NCI-H2171 (cell line): Measurements from ENCODE around the gene ACADL.

Experiments used
- DNase-seq: peaks from one replicate; lab custom pipeline; 2025; lab: John Stamatoyannopoulos, UW

Gene ACADL

DNA sequence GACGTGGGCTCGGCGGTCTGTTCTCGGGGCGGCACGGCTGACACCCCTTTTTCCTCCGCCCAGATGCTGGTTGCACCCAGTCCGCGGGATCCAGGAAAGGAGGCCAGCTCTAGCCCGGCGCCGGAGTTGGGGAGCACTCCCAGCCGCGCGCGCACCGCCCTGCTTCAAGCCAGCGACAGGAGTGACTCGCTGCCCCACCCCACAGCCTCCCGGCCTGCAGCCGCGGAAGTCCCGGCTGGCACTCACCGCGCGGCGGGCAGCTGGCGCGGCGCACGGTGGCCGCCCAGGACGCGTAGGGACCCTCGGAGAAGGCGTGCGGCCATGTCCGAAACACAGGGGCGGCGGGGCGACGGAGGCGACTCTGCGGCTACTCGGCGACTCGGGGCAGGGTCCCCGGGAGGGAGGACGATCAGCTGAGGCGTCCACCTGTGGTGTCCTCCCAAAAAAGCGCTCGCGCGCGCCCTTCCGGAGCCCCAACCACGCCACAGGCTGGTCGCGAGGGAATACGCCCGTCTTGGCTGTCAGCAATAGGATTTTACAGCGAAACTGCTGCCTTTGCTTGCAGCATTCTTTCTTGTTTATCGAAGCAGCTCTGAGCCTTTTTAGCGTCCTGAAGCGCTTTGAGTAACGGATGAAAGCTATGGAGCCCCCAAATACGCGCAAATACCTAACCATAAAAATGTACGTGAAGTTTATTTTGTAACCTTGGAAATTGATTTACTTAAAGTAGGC, at the start of gene ACADL:
Gene ACADL (minus strand): TSS at position 507 of the 732 bp plus-strand sequence. CDS start 184 bp downstream, at position 323.
- DNase-seq = peak; percentile 18

DNA sequence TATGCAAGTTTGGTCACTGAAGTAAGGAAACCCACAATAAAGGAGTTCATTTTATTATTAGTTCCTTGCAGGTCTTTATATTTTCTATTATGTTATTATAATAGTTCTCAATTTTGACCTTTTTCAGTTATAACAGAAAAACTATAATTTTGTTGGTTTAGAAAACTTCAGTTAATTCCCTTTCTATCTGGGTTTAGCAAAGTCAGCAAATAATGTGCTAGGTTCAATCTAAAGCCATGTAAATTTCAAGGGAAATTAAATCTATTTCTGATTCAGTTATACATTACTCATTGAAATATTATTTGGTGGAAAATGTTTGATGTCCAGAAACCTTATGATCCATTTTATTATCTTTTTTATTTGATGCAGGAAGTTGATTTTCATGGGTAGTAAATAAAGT, 46.1 kb upstream of the ACADL start:
- DNase-seq = no peak

DNA sequence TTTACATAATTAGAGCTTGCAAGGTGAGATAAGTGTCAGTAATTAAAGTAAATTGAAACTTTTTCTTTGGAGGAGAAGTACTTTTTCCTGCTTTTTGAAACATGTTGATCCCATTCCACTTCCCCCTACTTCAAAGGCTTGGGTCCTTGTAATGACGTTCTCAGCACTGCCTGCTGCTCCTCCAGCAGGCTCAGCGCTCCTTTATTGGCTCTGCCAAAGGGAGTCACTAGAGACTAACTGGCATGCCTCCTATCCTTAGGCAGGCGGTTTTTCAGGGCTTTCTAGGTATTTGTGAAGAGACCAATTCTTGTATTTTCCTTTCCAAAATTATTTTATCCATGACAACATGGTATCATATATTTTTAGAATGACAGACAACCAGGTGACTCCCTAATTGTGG, 43.9 kb upstream of the ACADL start:
- DNase-seq = no peak

DNA sequence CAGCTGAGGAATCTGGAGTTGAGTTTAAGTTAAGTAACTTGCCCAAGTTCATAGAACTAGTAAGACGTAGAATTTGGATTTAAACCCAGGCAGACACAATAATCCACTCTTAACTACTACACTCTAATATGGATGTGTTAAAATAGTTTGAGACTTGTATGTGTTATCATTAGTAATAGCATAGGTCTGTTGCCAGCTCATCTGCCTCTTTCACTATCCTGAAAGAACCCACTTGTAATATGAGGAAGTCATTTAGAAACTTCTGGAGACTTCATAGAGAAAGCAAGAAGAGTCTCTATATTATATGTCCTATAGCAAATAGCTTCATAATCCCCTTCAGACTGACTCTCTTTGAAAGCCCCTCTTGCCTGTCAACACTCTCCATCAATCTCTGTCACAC, 43.0 kb upstream of the ACADL start:
- no peak for DNase-seq

DNA sequence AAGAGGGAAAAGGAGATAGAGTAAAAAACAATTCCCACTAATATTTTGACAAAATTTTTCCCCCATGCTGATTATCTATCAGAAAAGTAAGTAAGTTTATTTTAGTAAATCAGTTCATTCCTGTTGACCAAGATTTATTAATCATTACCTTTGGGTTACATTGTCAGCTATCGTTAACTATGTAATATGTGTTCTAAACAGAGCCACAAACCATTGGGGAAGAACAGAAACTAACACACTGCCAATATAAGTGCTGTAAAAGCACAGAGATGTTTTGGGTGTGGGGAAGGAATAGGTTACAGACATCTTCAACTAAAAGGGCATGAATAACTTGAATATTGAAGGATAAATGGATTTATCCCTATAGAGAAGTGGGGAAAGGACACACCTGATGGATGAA, 42.5 kb upstream of the ACADL start:
- DNase-seq = no peak

DNA sequence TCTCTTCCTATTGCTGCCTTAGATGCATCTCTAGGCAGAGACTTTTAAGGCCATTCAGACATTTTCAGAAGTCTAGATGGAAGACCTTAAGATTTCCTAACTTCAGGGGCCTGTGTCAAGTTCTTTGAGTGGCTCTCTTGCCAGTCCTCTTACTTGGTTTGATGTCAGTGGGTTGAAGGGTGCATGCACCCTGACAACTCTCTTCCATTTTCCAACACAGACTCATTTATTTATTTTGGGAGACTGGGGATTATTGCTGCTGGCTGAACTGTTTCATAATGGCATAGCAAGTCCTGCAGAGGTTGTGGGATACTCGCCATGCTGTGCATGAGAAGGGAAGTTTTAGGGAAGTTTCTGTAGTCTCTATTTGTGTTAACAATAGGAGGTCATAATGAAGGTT, 39.0 kb upstream of the ACADL start:
- DNase-seq = no peak

DNA sequence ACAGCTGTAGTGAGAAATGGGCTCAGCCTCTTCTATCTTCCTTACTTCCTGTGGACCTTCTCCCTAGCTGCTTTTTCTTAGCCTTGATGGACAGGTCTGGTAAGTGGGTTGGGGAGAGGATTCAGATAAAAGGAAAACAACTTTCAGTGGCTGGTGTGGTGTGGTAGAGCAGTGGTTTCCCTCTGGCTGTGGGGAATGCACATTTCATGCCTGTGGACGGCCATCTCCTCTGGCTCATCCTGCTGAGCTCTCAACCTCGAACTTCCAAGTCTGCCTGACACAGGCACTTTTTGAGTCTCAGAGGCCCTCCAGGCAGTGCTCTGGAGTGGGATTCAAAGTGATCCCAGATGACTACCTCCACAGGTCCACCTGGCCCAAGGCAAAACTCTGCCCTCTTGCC, 38.6 kb upstream of the ACADL start:
- DNase-seq = no peak

DNA sequence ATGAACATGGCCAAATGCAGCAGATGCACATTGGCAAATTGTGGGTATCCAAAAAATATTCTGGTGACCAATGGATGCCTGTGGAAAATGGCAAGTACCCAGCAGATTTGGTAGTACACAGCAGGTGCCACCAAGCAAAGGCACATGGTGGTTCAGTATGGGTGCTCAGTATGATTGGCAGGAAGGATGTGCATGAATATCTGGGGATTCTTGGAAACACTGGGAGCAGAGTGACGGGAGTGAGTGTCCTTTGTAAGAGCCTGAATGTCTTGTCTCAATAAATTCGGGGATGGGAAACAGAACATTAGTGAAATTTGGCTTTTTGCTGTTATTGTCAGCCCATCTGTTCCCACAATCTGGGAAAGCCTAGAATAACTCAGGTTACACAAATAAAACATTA, 36.8 kb upstream of the ACADL start:
- DNase-seq = no peak

DNA sequence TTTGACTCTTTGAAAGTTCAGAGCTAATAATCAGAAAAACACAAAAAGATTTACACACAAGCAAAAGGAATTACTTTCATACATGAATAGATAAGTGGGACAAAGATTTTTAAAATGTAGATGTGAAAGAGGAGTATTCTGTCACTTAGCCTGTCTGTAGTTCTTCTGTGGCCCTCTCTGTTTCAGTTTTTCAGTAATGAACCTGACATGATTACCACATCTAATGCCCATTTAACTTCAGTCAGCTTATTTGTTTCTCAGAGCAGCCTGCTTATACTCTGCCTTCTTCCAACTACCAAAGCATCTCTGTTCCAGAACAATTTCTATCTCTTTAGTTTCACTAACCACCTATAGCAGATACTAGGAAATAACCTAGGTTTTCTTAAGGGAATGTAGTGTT, 34.4 kb upstream of the ACADL start:
- DNase-seq = no peak

DNA sequence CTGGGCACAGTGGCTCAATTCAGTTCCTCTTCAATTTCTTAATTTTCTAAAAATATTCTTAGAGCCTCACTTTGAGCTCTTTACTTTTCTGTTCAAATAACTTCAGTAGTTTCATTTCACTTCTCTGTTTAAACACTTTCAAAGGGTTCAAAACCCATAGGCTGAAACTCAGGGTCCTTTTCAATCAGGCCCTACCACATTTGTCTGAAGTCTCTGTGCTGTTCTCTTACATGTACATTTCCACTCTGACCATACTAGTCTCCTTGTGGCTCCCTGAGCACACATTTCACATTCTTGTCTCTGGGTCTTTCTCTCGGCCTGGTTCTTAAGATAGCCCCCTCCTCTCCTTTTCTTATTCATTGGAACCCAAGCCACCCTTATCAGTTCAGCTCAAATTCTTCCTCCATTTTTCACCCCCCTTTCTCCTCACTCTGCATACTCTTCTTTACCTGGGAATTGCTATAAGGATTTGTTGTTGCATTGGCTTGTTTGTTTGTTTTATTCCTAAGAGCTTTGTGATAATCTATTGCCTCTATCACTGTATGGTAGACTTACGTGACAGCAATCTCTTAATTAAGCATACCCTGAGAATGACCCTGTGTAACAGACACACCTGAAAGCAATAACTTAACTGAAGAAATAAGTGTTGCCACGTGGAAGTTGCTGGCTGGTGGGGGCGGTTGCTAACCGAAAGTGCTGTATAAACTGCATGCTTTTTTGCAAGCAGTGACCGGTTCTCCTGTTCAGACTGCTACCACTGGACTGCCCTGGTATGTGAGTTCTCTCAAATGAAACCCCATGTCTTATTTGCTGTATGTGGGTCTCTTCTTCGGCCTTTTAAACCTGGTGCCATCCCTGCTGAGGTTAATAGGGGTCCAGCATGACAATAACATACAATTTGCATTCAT, 27.7 kb upstream of the ACADL start:
- no peak for DNase-seq

DNA sequence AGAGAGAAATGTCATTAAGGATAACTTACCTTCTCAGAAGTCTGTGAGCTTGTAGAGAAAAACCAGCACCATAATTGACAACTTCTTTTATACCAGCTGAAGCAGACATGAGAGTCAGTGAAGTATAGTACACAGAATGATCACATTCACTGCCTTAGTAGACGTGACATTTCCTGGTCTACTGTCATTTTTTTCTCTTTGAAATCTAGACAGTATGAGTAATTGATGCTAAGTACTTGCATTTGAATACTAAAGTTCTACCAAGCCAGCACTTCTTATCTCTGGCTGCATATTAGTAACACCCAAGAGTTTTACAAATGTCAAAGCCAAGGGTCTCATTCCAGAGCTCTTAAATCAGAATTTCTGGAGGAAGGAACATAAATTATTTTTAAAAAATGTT, 25.4 kb upstream of the ACADL start:
- DNase-seq = no peak

DNA sequence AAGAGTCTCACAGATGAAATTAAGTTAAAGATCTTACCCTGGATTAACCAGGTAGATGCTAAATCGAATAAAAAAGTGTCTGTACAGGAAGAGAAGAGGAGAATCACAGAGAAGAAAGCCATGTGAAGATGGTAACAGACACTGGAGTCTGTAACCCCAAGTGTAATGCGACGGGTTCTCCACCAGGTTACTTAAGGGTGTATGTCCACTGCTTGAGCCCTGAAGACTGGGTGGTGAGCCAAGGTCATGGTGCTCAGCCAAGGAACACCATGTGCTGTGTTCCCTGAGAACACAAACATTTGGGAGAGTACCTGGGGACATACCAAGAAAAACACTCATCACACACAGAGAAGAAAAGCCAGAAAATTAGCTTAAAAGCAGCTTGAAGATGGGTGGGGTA, 8.2 kb upstream of the ACADL start:
- DNase-seq = no peak

DNA sequence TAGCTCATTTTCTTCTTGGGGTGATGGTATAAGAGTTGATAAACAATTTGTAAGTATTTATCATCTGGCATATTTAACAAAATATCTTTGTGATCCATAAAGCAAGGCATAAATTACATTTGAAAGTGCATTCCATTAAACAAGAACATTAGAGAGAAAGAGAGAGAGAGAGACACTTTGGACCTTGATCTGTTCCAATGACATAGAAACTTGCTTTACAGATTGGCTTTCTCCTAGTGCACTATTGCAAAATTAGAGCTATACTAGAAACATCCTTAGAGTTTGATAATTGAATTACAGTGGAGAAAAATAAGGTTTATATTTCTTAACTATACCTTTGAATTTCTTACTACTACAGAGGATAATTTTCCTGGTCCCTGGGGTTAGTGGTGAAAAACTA, 5.7 kb upstream of the ACADL start:
- no peak for DNase-seq

DNA sequence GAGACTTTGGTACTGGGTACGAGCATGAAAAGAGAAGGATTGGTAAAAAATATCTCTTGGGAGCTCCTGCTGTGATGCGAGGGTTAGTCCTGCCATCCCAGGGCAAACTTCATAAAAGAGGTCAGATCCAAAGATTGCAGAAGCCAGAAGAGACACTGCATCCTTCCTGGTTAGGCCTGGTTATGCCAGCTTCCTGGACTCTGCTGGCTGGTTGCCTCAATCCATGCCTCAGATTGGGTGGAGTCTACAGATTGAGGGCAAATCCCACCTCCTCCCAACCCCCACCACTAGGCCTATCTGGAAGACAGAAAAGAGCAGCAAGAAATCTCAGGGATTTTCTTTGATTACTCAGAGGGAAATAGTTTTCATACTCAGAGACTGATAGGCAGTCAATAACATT, 5.3 kb upstream of the ACADL start:
- DNase-seq = no peak

DNA sequence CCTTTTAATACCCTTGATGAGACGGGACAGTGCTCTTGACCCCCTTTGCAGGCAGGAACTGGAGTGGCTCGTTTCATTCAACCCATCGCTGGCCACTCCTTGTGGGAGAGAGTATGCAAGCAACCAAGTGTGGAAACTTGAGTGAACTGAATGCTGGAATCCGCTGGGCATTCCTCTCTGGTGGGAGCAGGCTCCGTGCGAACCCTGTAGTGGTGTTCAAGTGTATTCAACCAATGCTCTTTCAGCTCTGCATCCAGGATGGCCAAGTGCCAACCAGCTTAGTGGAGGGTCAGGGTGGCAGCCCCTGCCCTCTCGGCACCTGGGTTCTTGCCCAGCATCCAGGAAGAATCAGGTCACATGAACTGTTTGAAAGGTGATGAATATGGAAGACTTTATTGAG, 3.3 kb upstream of the ACADL start:
- DNase-seq = no peak

DNA sequence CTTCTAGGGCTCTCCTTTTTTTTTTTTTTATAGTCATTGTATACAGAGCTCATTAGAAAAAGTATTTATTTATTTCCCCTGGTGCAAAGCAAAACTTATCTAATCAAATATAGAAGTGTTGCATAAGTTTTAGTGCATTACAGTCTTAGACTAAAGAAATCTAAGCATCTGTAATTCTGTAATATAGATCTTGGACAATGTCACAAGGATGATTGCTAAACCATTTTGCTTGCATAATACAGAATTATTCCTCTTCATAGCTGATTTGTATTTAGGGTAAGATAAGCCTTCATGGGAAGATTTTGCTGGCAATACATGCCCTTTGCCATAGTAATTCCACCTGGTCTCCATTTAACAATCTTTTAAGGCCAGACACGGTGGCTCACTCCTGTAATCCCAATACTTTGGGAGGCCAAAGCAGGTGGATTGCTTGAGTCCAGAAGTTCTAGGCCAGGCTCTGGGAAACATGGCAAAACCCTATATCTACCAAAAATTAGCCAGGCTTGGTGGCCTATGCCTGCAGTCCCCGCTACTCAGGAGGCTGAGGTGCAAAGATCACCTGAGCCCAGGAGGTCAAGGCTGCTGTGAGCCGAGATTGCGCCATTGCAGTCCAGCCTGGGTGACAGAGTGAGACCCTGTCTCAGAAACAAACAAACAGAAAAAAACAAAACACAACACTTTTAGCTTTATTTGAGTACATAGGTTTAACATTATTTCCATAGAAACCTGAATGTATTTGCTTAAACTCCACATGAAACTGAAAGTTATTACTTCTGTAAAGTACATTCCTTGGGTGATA, 2.2 kb upstream of the ACADL start:
- DNase-seq = no peak

DNA sequence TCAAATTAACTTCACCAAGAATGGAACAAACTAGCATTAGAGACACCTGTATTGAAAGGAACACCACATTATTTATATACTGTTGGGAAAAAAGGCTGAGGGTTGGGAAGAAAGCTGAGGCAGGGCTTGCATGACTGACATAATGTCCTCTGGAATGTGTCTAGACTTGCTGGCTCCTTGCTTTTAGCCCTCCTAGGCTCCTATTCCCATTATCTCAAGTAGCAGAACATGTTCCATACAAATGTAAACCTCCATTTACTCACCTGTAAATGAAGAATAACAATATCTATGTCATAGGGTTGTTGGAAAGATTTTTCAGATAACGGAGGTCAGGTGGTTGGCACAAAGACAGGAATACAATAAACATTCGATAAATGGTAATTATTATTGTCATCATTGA, 976 bp upstream of the ACADL start:
- DNase-seq = no peak

DNA sequence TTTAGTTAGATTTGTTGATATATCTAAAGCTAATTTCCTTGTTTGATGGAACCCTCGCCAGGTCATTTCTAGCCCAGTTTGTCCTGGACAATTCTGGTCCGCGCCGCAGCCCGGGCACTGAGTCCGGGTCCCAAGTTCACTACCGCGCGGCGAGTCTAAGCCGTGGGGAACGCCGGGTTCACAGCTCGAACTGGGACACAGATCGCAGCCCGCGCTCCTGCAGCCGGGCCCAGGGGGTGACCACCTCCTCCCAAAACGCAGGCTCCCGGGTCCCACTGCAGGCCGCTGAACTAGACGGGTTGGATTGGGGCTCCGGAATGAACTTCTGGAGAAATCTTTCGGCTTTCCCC, 681 bp downstream of the ACADL start:
- no peak for DNase-seq

DNA sequence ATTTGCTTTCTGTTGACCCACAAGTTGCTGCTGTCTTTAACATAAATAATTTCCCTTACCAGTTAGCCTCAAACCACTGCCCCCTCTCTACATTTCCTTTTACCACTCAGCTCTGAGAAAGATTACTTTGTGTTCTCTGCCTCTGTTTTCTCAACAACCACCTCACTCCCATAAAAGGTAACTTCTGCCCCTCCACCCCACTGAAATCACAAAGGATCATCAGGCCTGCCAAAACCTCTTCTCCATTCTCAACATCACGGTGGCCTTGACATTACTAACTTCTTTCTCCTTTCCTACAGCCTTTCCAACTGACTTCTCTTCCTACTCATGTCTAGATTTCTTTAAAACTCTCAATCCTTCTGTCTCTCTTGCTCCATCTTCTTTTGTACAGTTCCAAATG, 10.1 kb downstream of the ACADL start:
- no peak for DNase-seq

DNA sequence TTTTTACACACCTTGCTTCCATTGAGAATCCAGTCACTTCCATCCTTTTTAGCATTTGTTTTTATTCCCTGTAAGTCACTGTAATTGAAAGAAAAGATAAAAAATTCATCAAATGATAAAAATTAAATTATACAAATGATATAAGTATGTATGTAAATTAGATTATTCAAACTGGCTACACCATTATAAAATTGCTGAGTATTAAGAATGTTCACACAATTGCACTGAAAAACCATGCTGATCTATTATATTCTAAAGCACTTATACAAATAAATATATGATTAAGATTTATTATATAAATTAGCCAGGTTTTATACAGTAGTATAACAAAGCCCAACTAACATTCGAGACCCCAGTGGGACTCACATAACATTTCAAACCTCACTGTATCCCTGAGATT, 15.1 kb downstream of the ACADL start:
- DNase-seq = no peak

DNA sequence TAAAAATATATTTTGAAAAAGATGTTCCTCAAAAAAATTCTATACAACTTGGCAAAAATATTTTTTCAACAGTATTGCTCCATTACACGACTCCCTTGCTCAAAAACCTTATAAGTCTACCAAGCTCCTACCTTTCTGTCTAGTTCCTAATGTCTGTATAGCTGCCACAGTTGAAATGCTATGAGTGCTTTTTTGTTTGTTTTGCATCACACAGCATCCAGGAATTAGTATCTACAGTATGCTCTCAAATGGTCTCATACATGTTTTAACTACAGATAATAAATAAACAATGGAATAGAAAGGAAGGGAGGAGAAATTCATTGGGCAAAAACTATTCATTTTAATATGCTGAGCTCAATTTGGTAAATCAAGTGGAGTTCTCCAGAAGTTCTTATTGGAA, 17.3 kb downstream of the ACADL start:
- DNase-seq = no peak

DNA sequence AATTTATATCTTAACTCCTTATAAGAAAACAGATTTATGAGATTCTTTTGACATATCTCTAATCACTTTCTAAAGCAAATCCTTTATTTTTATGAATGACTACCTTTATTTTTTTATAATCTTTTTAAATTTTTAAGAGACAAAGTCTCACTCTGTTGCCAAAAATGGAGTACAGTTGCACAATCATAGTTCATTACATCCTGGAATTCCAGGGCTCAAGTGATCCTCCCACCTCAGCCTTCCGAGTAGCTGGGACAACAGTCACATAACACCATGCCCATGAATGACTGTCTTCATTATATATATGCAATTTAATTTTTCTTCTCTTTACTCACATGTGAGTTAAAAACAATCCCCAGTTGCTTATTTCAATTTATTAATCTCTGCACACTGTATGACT, 21.7 kb downstream of the ACADL start:
- DNase-seq = no peak

DNA sequence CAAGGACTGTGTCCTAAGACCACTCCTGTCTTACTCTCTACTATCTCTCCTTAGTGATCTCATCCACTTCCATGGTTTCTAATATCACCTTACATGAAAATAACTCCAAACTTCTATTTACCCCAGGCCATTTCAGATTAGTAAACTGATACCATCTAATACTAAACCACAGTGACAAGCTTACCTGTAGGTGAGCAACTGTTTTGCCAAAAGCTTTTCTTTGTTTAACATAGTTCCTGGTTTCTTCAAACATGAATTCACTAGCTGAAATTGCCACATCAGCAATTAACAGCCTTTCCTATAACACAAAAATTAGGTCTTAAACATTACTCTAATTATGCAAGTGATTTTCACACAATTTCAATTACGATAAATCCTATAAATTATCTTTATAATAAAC, 22.1 kb downstream of the ACADL start:
- no peak for DNase-seq
